ENCODE data around the gene TMEM203.

DNA sequence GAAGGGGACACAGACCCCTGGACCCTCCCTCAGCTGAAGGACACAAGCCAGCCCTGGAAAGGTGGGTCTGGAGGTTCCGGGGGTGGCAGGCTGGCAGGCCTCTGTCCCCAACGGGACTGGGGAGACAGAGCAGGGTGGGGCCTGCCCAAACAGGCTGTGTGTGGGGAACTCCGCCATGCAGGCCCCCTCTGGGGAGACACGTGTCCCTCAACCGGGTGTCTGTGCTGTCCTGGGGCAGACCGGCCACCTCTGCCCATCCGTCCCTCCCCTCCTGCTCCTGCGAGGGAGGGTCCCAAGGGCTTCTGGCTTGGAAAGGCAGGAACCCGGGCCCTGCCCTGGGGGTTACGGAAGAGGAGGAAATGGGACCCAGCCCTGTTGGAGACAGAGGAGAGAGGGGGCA is 26.7 kb upstream of the TMEM203 start:
- TF ChIP-seq, protein P1, sequence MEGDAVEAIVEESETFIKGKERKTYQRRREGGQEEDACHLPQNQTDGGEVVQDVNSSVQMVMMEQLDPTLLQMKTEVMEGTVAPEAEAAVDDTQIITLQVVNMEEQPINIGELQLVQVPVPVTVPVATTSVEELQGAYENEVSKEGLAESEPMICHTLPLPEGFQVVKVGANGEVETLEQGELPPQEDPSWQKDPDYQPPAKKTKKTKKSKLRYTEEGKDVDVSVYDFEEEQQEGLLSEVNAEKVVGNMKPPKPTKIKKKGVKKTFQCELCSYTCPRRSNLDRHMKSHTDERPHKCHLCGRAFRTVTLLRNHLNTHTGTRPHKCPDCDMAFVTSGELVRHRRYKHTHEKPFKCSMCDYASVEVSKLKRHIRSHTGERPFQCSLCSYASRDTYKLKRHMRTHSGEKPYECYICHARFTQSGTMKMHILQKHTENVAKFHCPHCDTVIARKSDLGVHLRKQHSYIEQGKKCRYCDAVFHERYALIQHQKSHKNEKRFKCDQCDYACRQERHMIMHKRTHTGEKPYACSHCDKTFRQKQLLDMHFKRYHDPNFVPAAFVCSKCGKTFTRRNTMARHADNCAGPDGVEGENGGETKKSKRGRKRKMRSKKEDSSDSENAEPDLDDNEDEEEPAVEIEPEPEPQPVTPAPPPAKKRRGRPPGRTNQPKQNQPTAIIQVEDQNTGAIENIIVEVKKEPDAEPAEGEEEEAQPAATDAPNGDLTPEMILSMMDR (conservative IDR thresholded peaks at IDR 0.05; ENCODE audit: low read depth, low read length), result no peak
- no peak for TF ChIP-seq EZH2 (IDR thresholded peaks at IDR 0.05; ENCODE audit: low read length, unreplicated experiment)
- no peak for TF ChIP-seq EZH2phosphoT487 (IDR thresholded peaks at IDR 0.05; ENCODE audit: borderline replicate concordance, low read length)

Data from PC-3 (cell line).